A549 (cell line): ENCODE data around the gene JARID2. TPM values are rescaled to one million over a fixed set of nuclear protein-coding genes. Genes with fewer than 3 reads are reported as not detected.

Source experiments
- ATAC-seq, 2 experiments: fragments of 200-7000 bp in 1 of 2; fragments of >200 bp in 1 of 2; cut with Nextera tagmentation in 1 of 2; cut with Tn5 transposase in 1 of 2; 3 replicates each; pipeline versions ENCODE4 v1.8.0 to v1.9.1; 2018 to 2020; ENCODE audit warnings: mild to moderate bottlenecking in 1 of 2, moderate library complexity in 1 of 2
- CTCF ChIA-PET: fragments of 300-600 bp; sonication (Branson Sonifier 250); formaldehyde crosslinking; extraction: SDS; loops from one replicate; lab custom pipeline; 2021; ENCODE audit warnings: antibody characterized with exemption, inconsistent platforms; lab: Yijun Ruan, JAX
- POLR2A ChIA-PET: fragments of 350-600 bp; formaldehyde crosslinking; extraction: SDS; loops from one replicate; lab custom pipeline; 2021; ENCODE audit warnings: antibody characterized with exemption, inconsistent platforms; lab: Yijun Ruan, JAX
- DNase-seq, 2 experiments: peaks; one replicate each; pipeline versions ENCODE4 v3.0.0 to v3.0.0-alpha.2; 2011 to 2016; ENCODE audit warnings: low read depth in 1 of 2, low spot score in 1 of 2
- FAIRE-seq: peaks from 2 replicates; lab custom pipeline; 2011; peaks lifted over from hg19 to GRCh38; lab: Jason Lieb, UNC
- H3K27ac ChIP-seq, 2 experiments: fragments of >200 bp; sonication (Bioruptor Twin); formaldehyde crosslinking; 3 replicates each; pipeline ENCODE4 v1.5.1; 2016 to 2017
- H3K4me1 ChIP-seq: fragments of >200 bp; sonication (Bioruptor Twin); formaldehyde crosslinking; 3 replicates; pipeline ENCODE4 v1.6.1; 2016
- H3K4me2 ChIP-seq: fragments of >200 bp; sonication (Bioruptor Twin); formaldehyde crosslinking; 3 replicates; pipeline ENCODE4 v1.6.1; 2016
- H3K4me3 ChIP-seq: fragments of >200 bp; sonication (Bioruptor Twin); formaldehyde crosslinking; 3 replicates; pipeline ENCODE4 v1.5.1; 2016
- H3K9me3 ChIP-seq: fragments of >200 bp; sonication (Bioruptor Twin); formaldehyde crosslinking; 3 replicates; pipeline ENCODE4 v1.6.1; 2016
- ATOH8 ChIP-seq: fragments of 250-450 bp; sonication (Bioruptor Pico); IDR thresholded peaks from 2 replicates; pipeline ENCODE4 v1.5.0; 2020; ENCODE audit warnings: low read depth, mild to moderate bottlenecking, moderate library complexity
- BCL3 ChIP-seq: fragments of >200 bp; sonication (Bioruptor Twin); formaldehyde crosslinking; IDR thresholded peaks from 3 replicates; pipeline ENCODE4 v1.6.1; 2016
- BHLHE40 ChIP-seq: IDR thresholded peaks from 2 replicates; pipeline ENCODE4 v1.6.1; 2012; ENCODE audit warnings: low read depth, low read length, inconsistent platforms
- CBX2 ChIP-seq: fragments of 200-600 bp; sonication (generic); IDR thresholded peaks from 2 replicates; pipeline ENCODE4 v1.6.1; 2016; ENCODE audit warnings: low read depth, mild to moderate bottlenecking, borderline replicate concordance
- CHD2 ChIP-seq: fragments of 150-350 bp; IDR thresholded peaks from 2 replicates; pipeline ENCODE4 v1.6.1; 2014; ENCODE audit warnings: low read length; ENCODE audit not compliant: partially characterized antibody
- ESRRA ChIP-seq: fragments of 150-350 bp; IDR thresholded peaks from 2 replicates; pipeline ENCODE4 v1.6.1; 2014; ENCODE audit warnings: mild to moderate bottlenecking, low read length, borderline replicate concordance
- FOSL2 ChIP-seq, 2 experiments: fragments of 450-650 bp in 1 of 2; fragments of >200 bp in 1 of 2; sonication (Bioruptor Twin) in 1 of 2; formaldehyde crosslinking; IDR thresholded peaks; 2 replicates each; pipeline versions ENCODE4 v1.5.0 to v1.6.1; 2016 to 2020; ENCODE audit warnings: mild to moderate bottlenecking in 1 of 2, moderate library complexity in 1 of 2
- FOXS1 ChIP-seq: fragments of 250-450 bp; sonication (Bioruptor Pico); IDR thresholded peaks from 2 replicates; pipeline ENCODE4 v1.5.0; 2020; ENCODE audit warnings: mild to moderate bottlenecking, moderate library complexity
- HMGXB4 ChIP-seq: fragments of 250-450 bp; sonication (Bioruptor Pico); IDR thresholded peaks from 2 replicates; pipeline ENCODE4 v1.5.0; 2021; ENCODE audit warnings: mild to moderate bottlenecking, moderate library complexity, borderline replicate concordance
- HOXB5 ChIP-seq: fragments of 250-450 bp; sonication (Bioruptor Pico); IDR thresholded peaks from 2 replicates; pipeline ENCODE4 v1.5.0; 2020; ENCODE audit warnings: mild to moderate bottlenecking, moderate library complexity
- NPAS2 ChIP-seq: fragments of 250-450 bp; sonication (Bioruptor Pico); IDR thresholded peaks from 2 replicates; pipeline ENCODE4 v1.8.0; 2022; ENCODE audit warnings: mild to moderate bottlenecking, moderate library complexity, borderline replicate concordance
- RAD21 ChIP-seq, 2 experiments: fragments of >200 bp in 1 of 2; sonication (Bioruptor Twin) in 1 of 2; formaldehyde crosslinking in 1 of 2; IDR thresholded peaks in 1 of 2; conservative IDR thresholded peaks in 1 of 2; 2 replicates in 1 of 2; 3 replicates in 1 of 2; pipeline ENCODE4 v1.6.1; 2012 to 2018; ENCODE audit warnings: inconsistent platforms in 1 of 2
- REST ChIP-seq: fragments of 200-600 bp; sonication (generic); IDR thresholded peaks from 2 replicates; pipeline ENCODE4 v1.6.1; 2016; ENCODE audit warnings: antibody characterized with exemption, mild to moderate bottlenecking, moderate library complexity
- RFX5 ChIP-seq: fragments of 450-650 bp; IDR thresholded peaks from 2 replicates; pipeline ENCODE4 v1.7.1; 2014; ENCODE audit warnings: antibody characterized with exemption, mild to moderate bottlenecking, moderate library complexity
- USF2 ChIP-seq: fragments of 450-650 bp; IDR thresholded peaks from 2 replicates; pipeline ENCODE4 v1.6.1; 2014; ENCODE audit warnings: antibody characterized with exemption
- ZFP36 ChIP-seq: fragments of 450-650 bp; IDR thresholded peaks from 2 replicates; pipeline ENCODE4 v1.6.1; 2014; ENCODE audit warnings: borderline replicate concordance; ENCODE audit not compliant: partially characterized antibody
- ZNF302 ChIP-seq: fragments of 250-450 bp; sonication (Bioruptor Pico); IDR thresholded peaks from 2 replicates; pipeline ENCODE4 v1.9.0; 2021; ENCODE audit warnings: inconsistent platforms, mild to moderate bottlenecking, moderate library complexity
- ZSCAN20 ChIP-seq: fragments of 250-450 bp; sonication (Bioruptor Pico); IDR thresholded peaks from 2 replicates; pipeline ENCODE4 v1.8.0; 2022; ENCODE audit warnings: mild to moderate bottlenecking, moderate library complexity
- WGBS: methylation state at CpG from one replicate; pipeline ENCODE4 v1.1.6; 2017; ENCODE audit errors: missing lambda C conversion rate; 5-methylcytosine and 5-hydroxymethylcytosine counted together
- polyA plus RNA-seq, 4 experiments: library from polyadenylated mRNA; depleted of rRNA in 3 of 4; stranded (reverse); fragments of >200 nt; fragmentation: RNase III in 1 of 4; extraction: RNeasy Plus Mini Kit Qiagen cat#74134 plus additional on column Dnase treatment in 1 of 4; gene quantifications; 2 replicates in 3 of 4; 3 replicates in 1 of 4; pipeline ENCODE4 v1.2.3, GENCODE V29; 2011 to 2017
- TF ChIP-seq, protein P1 (sequence below): fragments of >200 bp; sonication (Bioruptor Twin); formaldehyde crosslinking; IDR thresholded peaks from 3 replicates; pipeline ENCODE4 v1.5.1; 2016

The JARID2 gene
- polyA plus RNA-seq, 2 of the 4 experiments (the other 2 are of a cell fraction) = 7.8 to 8.3 TPM

GRCh38 chr6:15270402-15270801, 24.5 kb downstream of the JARID2 start:
- Histone ChIP-seq H3K27ac (no peak overlapping the region), H3K4me2 (no peak overlapping the region), H3K9me3 (no peaks in the 10 kb centered on the region), H3K4me1 (peaks cover 9% of the 10 kb centered on the region; the same call in 1 of the 3 replicates), H3K4me3 (no peak overlapping the region)
- FAIRE-seq (no peak), DNase-seq (no peak), ATAC-seq (no peak)
- ChIA-PET POLR2A (no interaction called here), CTCF (no interaction called here)
- 100% methylated on average over 2 of the region's 2 CpGs for WGBS
- TF ChIP-seq CHD2 = no peak
- TF ChIP-seq REST = no peak
- TF ChIP-seq RAD21 (conservative IDR thresholded peaks at IDR 0.05 in 1 of 2, IDR thresholded peaks at IDR 0.05 in 1 of 2) = no peak
- no peak for TF ChIP-seq NPAS2 (CRISPR knock-in tag)
- no peak for TF ChIP-seq RFX5
- no peak for TF ChIP-seq ESRRA
- no peak for TF ChIP-seq ZSCAN20 (CRISPR knock-in tag)
- no peak for TF ChIP-seq ZFP36
- no peak for TF ChIP-seq BHLHE40
- TF ChIP-seq USF2 = no peak
- TF ChIP-seq BCL3 = no peak
- TF ChIP-seq FOXS1 (CRISPR knock-in tag) = no peak
- no peak for TF ChIP-seq CBX2
- TF ChIP-seq, protein P1, sequence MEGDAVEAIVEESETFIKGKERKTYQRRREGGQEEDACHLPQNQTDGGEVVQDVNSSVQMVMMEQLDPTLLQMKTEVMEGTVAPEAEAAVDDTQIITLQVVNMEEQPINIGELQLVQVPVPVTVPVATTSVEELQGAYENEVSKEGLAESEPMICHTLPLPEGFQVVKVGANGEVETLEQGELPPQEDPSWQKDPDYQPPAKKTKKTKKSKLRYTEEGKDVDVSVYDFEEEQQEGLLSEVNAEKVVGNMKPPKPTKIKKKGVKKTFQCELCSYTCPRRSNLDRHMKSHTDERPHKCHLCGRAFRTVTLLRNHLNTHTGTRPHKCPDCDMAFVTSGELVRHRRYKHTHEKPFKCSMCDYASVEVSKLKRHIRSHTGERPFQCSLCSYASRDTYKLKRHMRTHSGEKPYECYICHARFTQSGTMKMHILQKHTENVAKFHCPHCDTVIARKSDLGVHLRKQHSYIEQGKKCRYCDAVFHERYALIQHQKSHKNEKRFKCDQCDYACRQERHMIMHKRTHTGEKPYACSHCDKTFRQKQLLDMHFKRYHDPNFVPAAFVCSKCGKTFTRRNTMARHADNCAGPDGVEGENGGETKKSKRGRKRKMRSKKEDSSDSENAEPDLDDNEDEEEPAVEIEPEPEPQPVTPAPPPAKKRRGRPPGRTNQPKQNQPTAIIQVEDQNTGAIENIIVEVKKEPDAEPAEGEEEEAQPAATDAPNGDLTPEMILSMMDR = no peak
- no peak for TF ChIP-seq HMGXB4 (CRISPR knock-in tag)
- TF ChIP-seq FOSL2 (IDR thresholded peaks at IDR 0.05) = no peak
- TF ChIP-seq FOSL2 (CRISPR knock-in tag; IDR thresholded peaks at IDR 0.05) = no peak
- no peak for TF ChIP-seq HOXB5 (CRISPR knock-in tag)
- no peak for TF ChIP-seq ATOH8 (CRISPR knock-in tag)
- no peak for TF ChIP-seq ZNF302 (CRISPR knock-in tag)
